GM12874 (cell line): ENCODE measurements around the gene STYK1.

Experiments
- CTCF ChIP-seq: IDR thresholded peaks from 2 replicates; pipeline ENCODE4 v1.5.1; 2011; ENCODE audit warnings: low read depth, mild to moderate bottlenecking, control low read depth, low read length, moderate library complexity; ENCODE audit not compliant: insufficient read depth

Gene STYK1

DNA sequence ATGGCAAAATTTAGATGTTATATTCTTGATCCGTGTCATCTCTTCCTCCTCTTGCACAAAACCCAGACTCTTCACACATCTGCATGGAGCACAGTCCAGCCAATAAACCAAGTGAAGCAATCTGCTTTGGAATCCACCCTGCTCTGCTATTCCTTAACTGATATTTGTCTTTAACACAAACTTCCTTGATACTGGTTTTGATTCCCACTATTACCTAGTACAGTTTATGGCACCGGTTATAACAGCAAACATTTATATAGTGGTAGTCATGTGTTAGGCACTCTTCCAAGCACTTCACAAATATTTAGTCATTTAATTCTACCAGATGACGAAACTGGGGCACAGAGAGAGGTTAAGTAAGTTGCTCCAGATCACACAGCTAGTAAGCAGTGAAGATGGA, 12.5 kb downstream of the STYK1 start:
- no peak for TF ChIP-seq CTCF

DNA sequence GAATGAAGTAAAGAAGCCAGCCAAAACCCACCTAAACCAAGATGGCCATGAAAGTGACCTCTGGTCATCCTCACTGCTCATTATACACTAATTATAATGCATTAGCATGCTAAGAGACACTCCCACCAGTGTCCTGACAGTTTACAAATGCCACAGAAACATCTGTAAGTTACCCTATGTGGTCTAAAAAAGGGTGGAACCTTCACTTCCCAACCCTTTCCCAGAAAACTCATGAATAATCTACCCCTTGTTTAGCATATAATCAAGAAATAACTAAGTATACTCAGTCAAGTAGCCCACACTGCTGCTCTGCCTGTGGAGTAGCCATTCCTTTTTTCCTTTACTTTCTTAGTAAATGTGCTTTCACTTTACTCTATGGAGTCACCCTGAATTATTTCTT, 19.8 kb downstream of the STYK1 start:
- no peak for TF ChIP-seq CTCF

DNA sequence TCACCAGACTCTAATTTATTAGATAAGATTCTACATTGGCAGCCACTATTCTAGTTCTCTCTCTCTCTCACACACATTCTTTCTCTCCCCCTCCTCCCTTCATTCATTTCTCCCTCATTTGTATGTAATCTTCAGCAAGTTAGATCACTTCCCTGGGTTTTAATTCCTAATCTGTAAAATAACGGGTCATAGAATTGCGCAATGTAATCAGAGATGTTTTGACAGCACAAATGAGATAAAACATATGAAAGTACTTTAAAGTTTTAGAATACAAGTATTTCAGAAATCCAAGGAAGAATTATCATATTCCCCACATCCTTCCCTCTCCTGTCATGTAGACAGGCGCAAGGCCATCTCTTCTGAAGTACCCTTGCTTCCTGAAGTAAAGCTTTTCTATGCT, 21.7 kb downstream of the STYK1 start:
- TF ChIP-seq CTCF: no peak

DNA sequence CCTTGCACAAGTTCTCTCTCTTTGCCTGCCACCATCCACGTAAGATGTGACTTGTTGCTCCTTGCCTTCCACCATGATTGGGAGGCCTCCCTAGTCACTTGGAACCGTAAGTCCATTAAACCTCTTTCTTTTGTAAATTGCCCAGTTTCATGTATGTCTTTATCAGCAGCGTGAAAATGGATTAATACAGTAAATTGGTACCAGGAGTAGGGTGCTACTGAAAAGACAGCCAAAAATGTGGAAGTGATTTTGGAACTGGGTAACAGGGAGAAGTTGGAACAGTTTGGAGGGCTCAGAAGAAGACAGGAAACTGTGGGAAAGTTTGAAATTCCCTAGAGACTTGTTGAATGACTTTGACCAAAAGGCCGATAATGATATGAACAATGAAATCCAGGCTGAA, 27.9 kb downstream of the STYK1 start:
- no peak for TF ChIP-seq CTCF

- no peak for TF ChIP-seq CTCF
Observed at GRCh38 chr12:10641735-10642500, 31.9 kb downstream of the STYK1 start.

DNA sequence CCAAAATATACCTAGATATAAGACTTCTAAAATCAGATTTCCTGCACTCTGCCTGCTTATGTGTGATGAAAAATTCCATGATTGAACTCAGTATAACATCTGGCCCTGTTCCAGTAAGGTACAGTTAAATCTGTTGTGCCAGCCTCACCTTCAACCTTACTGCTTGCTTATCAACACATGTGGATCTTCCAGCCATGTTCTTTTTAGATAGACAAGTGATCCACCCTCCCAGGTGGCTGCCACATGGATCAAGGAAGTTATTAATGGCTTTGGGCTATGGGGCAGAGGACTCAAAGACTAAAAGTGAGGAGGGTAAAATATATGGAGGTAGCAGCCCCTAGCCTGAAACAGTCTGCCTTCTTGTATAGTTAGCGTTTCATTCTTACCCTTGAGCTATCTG, 35.1 kb downstream of the STYK1 start:
- TF ChIP-seq CTCF: no peak

DNA sequence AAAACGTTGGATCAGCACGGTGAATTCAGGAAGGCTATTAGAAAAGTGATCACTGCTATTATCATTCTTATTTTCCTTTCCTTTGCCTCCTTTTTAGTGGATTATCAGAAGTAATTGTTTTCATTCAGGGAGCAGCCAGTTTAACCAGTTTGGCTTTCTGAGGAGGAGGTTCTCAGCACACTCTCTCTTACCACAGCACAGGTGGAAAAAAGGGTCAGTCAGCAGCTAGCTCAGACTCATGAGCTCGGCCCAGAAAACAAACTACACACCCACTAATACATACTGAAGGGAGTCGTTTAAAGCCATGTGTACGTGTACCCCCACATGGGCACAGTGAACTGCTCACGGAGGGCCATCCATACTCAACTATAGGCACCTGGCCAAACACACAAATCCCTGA, 37.2 kb downstream of the STYK1 start:
- no peak for TF ChIP-seq CTCF
